ENCODE results near the gene TMEM266.

DNA sequence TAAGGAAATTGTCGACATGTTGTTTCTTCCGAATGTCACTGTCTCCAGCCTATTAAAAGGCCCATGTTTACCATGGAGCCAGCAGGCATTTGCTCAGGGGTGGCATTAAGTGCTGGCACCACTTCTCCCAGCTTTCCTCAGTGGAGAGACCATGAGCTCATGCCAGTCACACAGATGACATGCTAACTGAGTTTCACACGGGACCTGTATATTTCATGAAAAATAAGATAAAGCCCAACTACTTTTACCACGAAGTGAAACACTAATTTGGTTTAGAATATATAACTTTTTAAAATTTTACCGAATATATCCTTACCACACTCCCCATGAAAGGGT is 158.1 kb downstream of the TMEM266 start:
- TF ChIP-seq, protein P1, sequence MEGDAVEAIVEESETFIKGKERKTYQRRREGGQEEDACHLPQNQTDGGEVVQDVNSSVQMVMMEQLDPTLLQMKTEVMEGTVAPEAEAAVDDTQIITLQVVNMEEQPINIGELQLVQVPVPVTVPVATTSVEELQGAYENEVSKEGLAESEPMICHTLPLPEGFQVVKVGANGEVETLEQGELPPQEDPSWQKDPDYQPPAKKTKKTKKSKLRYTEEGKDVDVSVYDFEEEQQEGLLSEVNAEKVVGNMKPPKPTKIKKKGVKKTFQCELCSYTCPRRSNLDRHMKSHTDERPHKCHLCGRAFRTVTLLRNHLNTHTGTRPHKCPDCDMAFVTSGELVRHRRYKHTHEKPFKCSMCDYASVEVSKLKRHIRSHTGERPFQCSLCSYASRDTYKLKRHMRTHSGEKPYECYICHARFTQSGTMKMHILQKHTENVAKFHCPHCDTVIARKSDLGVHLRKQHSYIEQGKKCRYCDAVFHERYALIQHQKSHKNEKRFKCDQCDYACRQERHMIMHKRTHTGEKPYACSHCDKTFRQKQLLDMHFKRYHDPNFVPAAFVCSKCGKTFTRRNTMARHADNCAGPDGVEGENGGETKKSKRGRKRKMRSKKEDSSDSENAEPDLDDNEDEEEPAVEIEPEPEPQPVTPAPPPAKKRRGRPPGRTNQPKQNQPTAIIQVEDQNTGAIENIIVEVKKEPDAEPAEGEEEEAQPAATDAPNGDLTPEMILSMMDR (IDR thresholded peaks at IDR 0.05) = no peak
- TF ChIP-seq POLR2AphosphoS5 (IDR thresholded peaks at IDR 0.05) (no peak), POLR2A (IDR thresholded peaks at IDR 0.05) (no peak), EP300 (IDR thresholded peaks at IDR 0.05) (no peak)

Measured in stomach (tissue), 4 donors.